ENCODE measurements around the gene AUTS2.

AUTS2 gene

GRCh38 chr7:70734411-70734810 is 1136.1 kb downstream of the AUTS2 start:
- DNase-seq (ENCODE audit: low read depth, low spot score) = no peak

- no peak for DNase-seq (ENCODE audit: low read depth, low spot score)
Measured at GRCh38 chr7:70735313-70735712, 1137.0 kb downstream of the AUTS2 start.

- no peak for DNase-seq (ENCODE audit: low read depth, low spot score)
Measured at GRCh38 chr7:70736715-70737460, 1138.6 kb downstream of the AUTS2 start.

GRCh38 chr7:70738151-70738885 is 1140.0 kb downstream of the AUTS2 start:
- no peak for DNase-seq (ENCODE audit: low read depth, low spot score)

GRCh38 chr7:70739646-70740210 is 1141.5 kb downstream of the AUTS2 start:
- no peak for DNase-seq (ENCODE audit: low read depth, low spot score)

- DNase-seq (ENCODE audit: low read depth, low spot score) = no peak
Measured at GRCh38 chr7:70741666-70742065, 1143.4 kb downstream of the AUTS2 start.

GRCh38 chr7:70743531-70744325 is 1145.5 kb downstream of the AUTS2 start:
- no peak for DNase-seq (ENCODE audit: low read depth, low spot score)

GRCh38 chr7:70744492-70744891 is 1146.2 kb downstream of the AUTS2 start:
- DNase-seq (ENCODE audit: low read depth, low spot score) = no peak

- no peak for DNase-seq (ENCODE audit: low read depth, low spot score)
Measured at GRCh38 chr7:70749831-70750230, 1151.6 kb downstream of the AUTS2 start.

- DNase-seq (ENCODE audit: low read depth, low spot score) = no peak
Measured at GRCh38 chr7:70751895-70752294, 1153.6 kb downstream of the AUTS2 start.

- no peak for DNase-seq (ENCODE audit: low read depth, low spot score)
Measured at GRCh38 chr7:70752794-70753241, 1154.5 kb downstream of the AUTS2 start.

- DNase-seq (ENCODE audit: low read depth, low spot score) = no peak
Measured at GRCh38 chr7:70756789-70757188, 1158.5 kb downstream of the AUTS2 start.

- no peak for DNase-seq (ENCODE audit: low read depth, low spot score)
Measured at GRCh38 chr7:70758646-70759045, 1160.4 kb downstream of the AUTS2 start.

GRCh38 chr7:70759674-70760073 is 1161.4 kb downstream of the AUTS2 start:
- DNase-seq (ENCODE audit: low read depth, low spot score) = no peak

GRCh38 chr7:70761711-70762328 is 1163.5 kb downstream of the AUTS2 start:
- no peak for DNase-seq (ENCODE audit: low read depth, low spot score)

GRCh38 chr7:70762696-70763095 is 1164.4 kb downstream of the AUTS2 start:
- no peak for DNase-seq (ENCODE audit: low read depth, low spot score)

- DNase-seq (ENCODE audit: low read depth, low spot score) = no peak
Measured at GRCh38 chr7:70763961-70764691, 1165.9 kb downstream of the AUTS2 start.

GRCh38 chr7:70764701-70765208 is 1166.5 kb downstream of the AUTS2 start:
- no peak for DNase-seq (ENCODE audit: low read depth, low spot score)

- no peak for DNase-seq (ENCODE audit: low read depth, low spot score)
Measured at GRCh38 chr7:70765651-70766050, 1167.4 kb downstream of the AUTS2 start.

GRCh38 chr7:70766109-70766508 is 1167.8 kb downstream of the AUTS2 start:
- DNase-seq (ENCODE audit: low read depth, low spot score) = no peak

GRCh38 chr7:70766694-70767093 is 1168.4 kb downstream of the AUTS2 start:
- DNase-seq (ENCODE audit: low read depth, low spot score) = no peak
